Gastroesophageal sphincter (tissue), 3 donors: ENCODE data around the gene MAP2K3.

Source experiments
- CTCF ChIP-seq, 4 experiments: fragments of 200-600 bp in 2 of 4; fragments of 450-650 bp in 2 of 4; sonication (generic) in 1 of 4; IDR thresholded peaks; one replicate each; pipeline ENCODE4 v1.5.1; 2017 to 2019; ENCODE audit warnings: antibody characterized with exemption in 4 of 4, mild to moderate bottlenecking in 2 of 4, moderate library complexity in 2 of 4
- EP300 ChIP-seq: sonication (generic); formaldehyde crosslinking; IDR thresholded peaks from one replicate; pipeline ENCODE4 v1.6.1; 2017; ENCODE audit warnings: antibody characterized with exemption, mild to moderate bottlenecking
- POLR2A ChIP-seq, 2 donors: fragments of 450-650 bp; IDR thresholded peaks; one replicate each; pipeline ENCODE4 v1.6.1; 2017; ENCODE audit warnings: antibody characterized with exemption in 2 of 2, mild to moderate bottlenecking in 2 of 2, moderate library complexity in 1 of 2
- POLR2AphosphoS5 ChIP-seq: sonication (generic); formaldehyde crosslinking; IDR thresholded peaks from one replicate; pipeline ENCODE4 v1.6.1; 2017; ENCODE audit warnings: antibody characterized with exemption

DNA sequence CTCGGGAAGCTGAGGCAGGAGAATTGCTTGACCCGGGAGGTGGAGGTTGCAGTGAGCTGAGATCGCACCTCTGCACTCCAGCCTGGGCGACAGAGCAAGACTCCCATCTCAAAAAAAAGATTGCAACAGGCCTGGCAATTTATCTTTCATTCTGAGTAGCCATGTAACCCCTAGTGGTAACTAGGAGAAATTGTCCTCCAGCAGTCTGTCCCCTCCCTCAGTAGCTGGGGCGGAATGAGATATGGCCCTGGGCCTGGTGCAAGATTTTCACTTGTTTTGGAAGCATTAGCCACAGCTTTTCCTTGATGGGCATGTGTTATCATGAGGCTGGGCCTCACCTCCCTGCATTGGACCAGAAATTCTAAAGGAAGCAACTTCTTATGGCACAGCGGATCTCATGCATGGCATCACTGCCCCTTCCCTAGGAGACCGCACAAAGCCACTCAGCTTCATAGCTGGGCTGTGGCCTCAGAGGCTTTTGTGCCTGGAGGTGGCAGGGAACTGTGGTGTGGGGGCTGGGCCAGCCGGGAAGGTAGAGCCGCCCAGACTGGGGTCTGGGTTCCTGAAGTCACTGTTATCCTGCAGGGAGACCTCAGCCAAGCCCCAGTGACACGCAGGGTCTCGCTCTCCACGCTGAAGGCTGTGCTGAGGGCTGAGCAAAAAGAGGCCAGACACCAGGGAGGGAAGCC, 44.7 kb upstream of the MAP2K3 start:
- TF ChIP-seq POLR2A (IDR thresholded peaks at IDR 0.05) (no peak), POLR2AphosphoS5 (no peak), CTCF (IDR thresholded peaks at IDR 0.05) (peak in 3 of 4 experiments; percentile 39 to 43 (median 40)), EP300 (no peak)
